Activated naive CD8-positive, alpha-beta T cell treated with anti-CD3 and anti-CD28 coated beads, Interleukin-2, amount 10 ng/mL, durations not matched to agents 7 days and 5 days (primary cell): ENCODE data around the gene GPR3. TPM values are rescaled to one million over a fixed set of nuclear protein-coding genes. Genes with fewer than 3 reads are reported as not detected.
"Not testable (repeated sequence)": the region's sequence is repeated elsewhere in the genome, so short reads cannot be mapped to it uniquely, and the experiment has no call there.

Source experiments
- ATAC-seq: fragments of 150-1000 bp; cut with Tn5 transposase; one replicate; pipeline ENCODE4 v1.10.0; 2021; ENCODE audit warnings: low read depth, moderate library complexity
- POLR2A ChIA-PET: fragments of 350-600 bp; sonication (Branson Sonifier 250); formaldehyde crosslinking; loops from one replicate; lab custom pipeline; 2021; ENCODE audit warnings: antibody characterized with exemption; lab: Charles Lee
- DNase-seq: peaks from one replicate; pipeline ENCODE4 v3.0.0; 2021
- H3K27ac Mint-ChIP-seq: one replicate; pipeline ENCODE4 v1.8.0; 2022; ENCODE audit warnings: mild to moderate bottlenecking, mixed read lengths
- H3K27me3 Mint-ChIP-seq: one replicate; pipeline ENCODE4 v1.8.0; 2022; ENCODE audit warnings: mild to moderate bottlenecking, moderate library complexity, mixed read lengths
- H3K36me3 Mint-ChIP-seq: one replicate; pipeline ENCODE4 v1.8.0; 2021; ENCODE audit warnings: mild to moderate bottlenecking, mixed read lengths
- H3K4me1 Mint-ChIP-seq: one replicate; pipeline ENCODE4 v1.8.0; 2021; ENCODE audit warnings: mixed read lengths
- H3K4me3 Mint-ChIP-seq: one replicate; pipeline ENCODE4 v1.8.0; 2022; ENCODE audit warnings: mild to moderate bottlenecking, moderate library complexity, mixed read lengths
- H3K9me3 Mint-ChIP-seq: one replicate; pipeline ENCODE4 v1.8.0; 2021; ENCODE audit warnings: mixed read lengths
- total RNA-seq, 2 experiments: library from RNA; stranded (reverse); gene quantifications; one replicate each; pipeline ENCODE4 v1.2.3, GENCODE V29; 2021

Gene GPR3
- total RNA-seq, 2 experiments from 2014 or later, result 0.42 to 0.43 TPM

GRCh38 chr1:27417713-27418112 is 25.3 kb downstream of the GPR3 start:
- Mint-ChIP-seq H3K4me3 (no peak overlapping the region), H3K27me3 (no peaks in the 10 kb centered on the region), H3K4me1 (peaks cover 22% of the 10 kb centered on the region), H3K36me3 (peaks cover 37% of the 10 kb centered on the region), H3K27ac (no peak overlapping the region), H3K9me3 (no peaks in the 10 kb centered on the region)
- no peak for ATAC-seq
- POLR2A ChIA-PET, result interaction anchor here (1.7 kb wide), 1 partner anchor 12 kb away, joined by 3 read pairs; no protein-coding TSS in a partner anchor
- DNase-seq, result no peak

DNA sequence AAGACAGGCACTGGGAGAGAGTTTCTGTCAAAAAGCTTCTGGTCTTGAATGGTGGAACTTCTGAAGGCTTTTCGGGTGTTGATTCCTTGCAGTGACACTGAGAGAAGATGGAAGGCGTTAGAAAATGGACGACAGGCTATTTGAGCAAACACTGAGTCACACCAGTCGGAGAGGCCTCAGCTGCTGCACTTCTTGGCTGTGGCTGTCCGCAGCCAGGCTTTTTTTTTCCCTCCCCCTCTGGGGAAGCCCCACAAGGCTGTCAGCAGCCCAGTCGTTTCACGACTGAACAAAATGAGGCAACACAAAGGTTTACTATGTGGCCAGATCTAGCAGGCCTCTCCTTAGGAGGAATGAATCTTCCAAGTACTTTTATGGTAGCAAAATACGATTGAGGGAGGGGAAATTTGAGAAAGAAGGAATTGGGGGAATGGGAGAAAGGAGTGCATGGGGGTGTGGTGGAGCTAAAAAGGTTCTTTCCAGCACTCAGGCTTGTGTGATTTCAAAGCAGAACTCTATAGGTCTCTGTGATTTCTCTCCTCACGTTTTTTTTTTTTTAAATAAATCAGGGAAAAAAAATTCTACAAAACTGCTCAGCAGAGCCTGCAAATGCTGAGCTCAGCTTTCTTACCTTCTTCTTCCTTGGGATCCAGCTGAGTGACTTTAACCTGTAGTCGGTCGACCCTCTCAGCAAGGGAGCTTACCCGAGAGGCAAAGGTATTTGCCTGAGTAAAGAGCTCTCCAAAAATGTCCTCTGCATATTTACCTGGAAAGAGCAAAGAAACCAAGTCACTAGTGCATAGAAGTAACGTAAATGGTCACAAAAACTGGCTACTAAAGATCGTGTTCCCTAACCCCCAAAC is 26.1 kb downstream of the GPR3 start:
- peaks cover 32% of the 10 kb centered on the region for H3K36me3 Mint-ChIP-seq

GRCh38 chr1:27423709-27424108 is 31.3 kb downstream of the GPR3 start:
- Mint-ChIP-seq H3K9me3 (no peaks in the 10 kb centered on the region), H3K4me3 (no peak overlapping the region), H3K27me3 (no peaks in the 10 kb centered on the region), H3K27ac (no peak overlapping the region), H3K36me3 (peaks cover 20% of the 10 kb centered on the region), H3K4me1 (peaks cover 28% of the 10 kb centered on the region)
- POLR2A ChIA-PET, result interaction anchor here (0.7 kb wide), 1 partner anchor 287 kb away, joined by 3 read pairs; no protein-coding TSS in a partner anchor
- ATAC-seq (no peak), DNase-seq (no peak)

More for the DNA sequence above, 26.1 kb downstream of the GPR3 start:
- Mint-ChIP-seq H3K4me1 (peaks cover 24% of the 10 kb centered on the region), H3K27me3 (no peaks in the 10 kb centered on the region), H3K27ac (peak overlapping the region; percentile 54), H3K4me3 (peak overlapping the region; percentile 8), H3K9me3 (no peaks in the 10 kb centered on the region)
- ATAC-seq (peak; percentile 40), DNase-seq (no peak)
- POLR2A ChIA-PET, result interaction anchor here (0.6 to 1.7 kb wide), 2 partner anchors 11 to 92 kb away, joined by 3 read pairs; no protein-coding TSS in a partner anchor

GRCh38 chr1:27427329-27427728 is 34.9 kb downstream of the GPR3 start:
- DNase-seq, result no peak
- no peak overlapping the region for H3K4me3 Mint-ChIP-seq
- no peaks in the 10 kb centered on the region for H3K27me3 Mint-ChIP-seq
- H3K36me3 Mint-ChIP-seq, result peaks cover 18% of the 10 kb centered on the region
- no peak for ATAC-seq
- no peak overlapping the region for H3K27ac Mint-ChIP-seq
- POLR2A ChIA-PET, result interaction anchor here (0.6 to 2.1 kb wide), 3 partner anchors 97 to 1095 kb away, joined by 5 to 8 read pairs (median 5); no protein-coding TSS in a partner anchor
- peaks cover 42% of the 10 kb centered on the region for H3K4me1 Mint-ChIP-seq
- no peaks in the 10 kb centered on the region for H3K9me3 Mint-ChIP-seq

DNA sequence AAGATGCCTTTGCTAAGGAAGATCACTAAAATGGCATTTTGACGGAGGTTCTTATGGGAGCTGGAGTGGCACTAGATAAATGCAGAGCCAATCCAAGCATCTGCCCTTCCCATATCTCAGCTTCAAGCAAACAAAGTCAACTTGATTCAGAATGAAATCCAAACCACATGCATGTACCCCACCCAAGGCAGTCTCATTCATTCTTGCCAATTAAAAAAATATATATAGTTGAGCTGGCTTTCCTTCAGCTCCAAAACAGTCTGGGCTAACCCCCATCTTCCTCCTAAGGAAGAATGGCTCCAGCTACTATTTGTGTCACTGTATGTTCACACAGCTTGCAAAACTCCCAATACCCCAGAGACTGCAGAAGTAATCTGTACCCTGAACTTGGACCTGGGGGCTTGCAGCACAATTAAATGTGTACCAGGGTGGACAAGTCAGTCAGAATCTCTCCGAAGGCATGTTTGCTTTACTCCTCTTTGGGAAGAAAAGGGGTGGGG is 35.4 kb downstream of the GPR3 start:
- POLR2A ChIA-PET, result interaction anchor here (0.6 to 2.1 kb wide), 3 partner anchors 96 to 1096 kb away, joined by 5 to 8 read pairs (median 5); no protein-coding TSS in a partner anchor
- ATAC-seq (no peak), DNase-seq (no peak)
- Mint-ChIP-seq H3K4me1 (peaks cover 38% of the 10 kb centered on the region), H3K27ac (peak overlapping the region; percentile 62), H3K9me3 (no peaks in the 10 kb centered on the region), H3K36me3 (peaks cover 18% of the 10 kb centered on the region), H3K27me3 (no peaks in the 10 kb centered on the region), H3K4me3 (peak overlapping the region; percentile 80)

DNA sequence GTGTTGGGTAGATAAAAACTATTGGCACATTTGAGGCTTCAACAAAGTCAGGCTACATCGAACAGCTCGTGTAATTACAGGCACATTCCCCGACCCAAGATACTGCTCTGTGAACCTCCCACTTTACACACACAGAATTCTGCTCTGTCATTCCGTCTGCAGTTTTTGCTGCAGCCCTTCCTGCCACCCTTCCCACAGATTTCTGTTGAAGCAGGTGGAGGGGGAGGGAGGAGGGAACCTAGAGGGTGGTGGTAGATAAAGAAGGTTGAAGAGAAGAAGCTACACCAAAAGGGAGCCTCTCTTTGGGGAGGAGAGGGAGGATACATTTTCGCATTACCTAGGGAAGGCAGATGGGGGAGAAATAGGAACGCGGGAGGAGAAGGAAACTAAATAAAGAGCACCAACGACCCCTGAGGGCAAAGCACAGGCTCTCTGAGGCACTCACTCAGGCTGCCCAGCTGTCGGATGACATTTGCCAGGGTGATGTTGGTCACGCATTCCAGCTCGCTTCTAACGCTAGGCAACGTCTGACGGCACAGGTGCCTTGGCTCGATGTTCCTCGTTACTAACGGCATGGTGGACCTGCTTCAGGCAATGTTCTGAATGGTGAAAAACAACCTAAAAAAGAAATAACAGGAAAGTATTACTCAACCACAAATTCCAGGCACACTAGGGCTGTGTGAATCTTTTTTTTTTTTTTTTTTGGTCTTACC is 36.0 kb downstream of the GPR3 start:
- ATAC-seq (no peak), DNase-seq (no peak)
- peaks cover 20% of the 10 kb centered on the region for H3K36me3 Mint-ChIP-seq
- H3K27me3 Mint-ChIP-seq, result no peaks in the 10 kb centered on the region
- H3K4me3 Mint-ChIP-seq, result peak overlapping the region; percentile 80
- H3K27ac Mint-ChIP-seq, result peak overlapping the region; percentile 62
- POLR2A ChIA-PET, result interaction anchor here (0.6 to 2.1 kb wide), 7 partner anchors 10 to 1075 kb away, joined by 3 to 8 read pairs (median 4); partner anchors contain the start of genes IFI6 and WASF2
- H3K9me3 Mint-ChIP-seq, result no peaks in the 10 kb centered on the region
- H3K4me1 Mint-ChIP-seq, result peaks cover 40% of the 10 kb centered on the region

- Mint-ChIP-seq H3K4me1 (peaks cover 39% of the 10 kb centered on the region), H3K9me3 (no peaks in the 10 kb centered on the region), H3K27me3 (no peaks in the 10 kb centered on the region)
These were observed 36.6 kb downstream of the GPR3 start for GRCh38 chr1:27429029-27429425.

GRCh38 chr1:27430903-27431600 is 38.6 kb downstream of the GPR3 start:
- H3K27me3 Mint-ChIP-seq, result no peaks in the 10 kb centered on the region
- H3K4me1 Mint-ChIP-seq, result peaks cover 44% of the 10 kb centered on the region
- DNase-seq, result no peak
- H3K36me3 Mint-ChIP-seq, result peaks cover 19% of the 10 kb centered on the region
- H3K4me3 Mint-ChIP-seq, result peak overlapping the region; percentile 66
- ATAC-seq, result peak; percentile 79
- peak overlapping the region; percentile 77 for H3K27ac Mint-ChIP-seq
- H3K9me3 Mint-ChIP-seq, result no peaks in the 10 kb centered on the region
- POLR2A ChIA-PET, result interaction anchor here (0.7 to 1.5 kb wide), 4 partner anchors 59 to 276 kb away, joined by 3 to 6 read pairs (median 4); partner anchors contain the start of genes SLC9A1 and WASF2

More at GRCh38 chr1:27429029-27429425, 36.6 kb downstream of the GPR3 start:
- peak overlapping the region; percentile 80 for H3K4me3 Mint-ChIP-seq
- DNase-seq, result no peak
- peak overlapping the region; percentile 62 for H3K27ac Mint-ChIP-seq
- peaks cover 23% of the 10 kb centered on the region for H3K36me3 Mint-ChIP-seq
- no peak for ATAC-seq
- POLR2A ChIA-PET, result interaction anchor here (0.6 to 2.1 kb wide), 7 partner anchors 10 to 1075 kb away, joined by 3 to 8 read pairs (median 4); partner anchors contain the start of genes IFI6 and WASF2

GRCh38 chr1:27431601-27431940 is 39.1 kb downstream of the GPR3 start:
- no peaks in the 10 kb centered on the region for H3K9me3 Mint-ChIP-seq
- peaks cover 17% of the 10 kb centered on the region for H3K36me3 Mint-ChIP-seq
- H3K4me3 Mint-ChIP-seq, result no peak overlapping the region
- ATAC-seq, result no peak
- no peaks in the 10 kb centered on the region for H3K27me3 Mint-ChIP-seq
- POLR2A ChIA-PET, result no interaction called here
- DNase-seq, result no peak
- peaks cover 47% of the 10 kb centered on the region for H3K4me1 Mint-ChIP-seq
- H3K27ac Mint-ChIP-seq, result no peak overlapping the region

GRCh38 chr1:27432725-27433124 is 40.3 kb downstream of the GPR3 start:
- H3K4me3 Mint-ChIP-seq, POLR2A ChIA-PET, DNase-seq, H3K9me3 Mint-ChIP-seq, ATAC-seq, H3K27me3 Mint-ChIP-seq, H3K27ac Mint-ChIP-seq: not testable (repeated sequence)
- Mint-ChIP-seq H3K4me1 (peaks cover 52% of the 10 kb centered on the region), H3K36me3 (peaks cover 12% of the 10 kb centered on the region)

DNA sequence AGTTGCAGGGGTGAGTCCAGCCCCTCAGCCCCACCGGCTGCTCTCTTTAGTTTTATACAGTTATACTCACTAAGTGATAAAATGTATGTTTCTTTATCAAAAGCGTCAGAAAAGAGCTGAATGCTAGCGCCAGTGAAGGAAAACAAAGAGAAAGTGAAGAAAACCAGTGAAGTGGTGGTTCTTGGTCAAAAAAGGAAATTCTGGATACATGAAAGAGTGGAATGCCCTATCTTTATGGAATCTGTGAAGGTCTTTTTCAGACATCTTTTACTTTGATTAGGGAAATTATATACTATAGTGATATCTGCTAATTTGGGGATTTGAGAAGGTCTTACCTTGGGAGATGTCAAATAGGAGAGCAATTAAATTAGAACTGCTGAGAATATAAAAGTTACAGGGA is 41.3 kb downstream of the GPR3 start:
- Mint-ChIP-seq H3K27me3 (no peaks in the 10 kb centered on the region), H3K4me1 (peaks cover 55% of the 10 kb centered on the region), H3K27ac (no peak overlapping the region), H3K4me3 (no peak overlapping the region), H3K9me3 (no peaks in the 10 kb centered on the region), H3K36me3 (peaks cover 13% of the 10 kb centered on the region)
- no peak for ATAC-seq
- POLR2A ChIA-PET, result interaction anchor here (0.6 kb wide), 1 partner anchor 64 kb away, joined by 5 read pairs; no protein-coding TSS in a partner anchor
- no peak for DNase-seq

DNA sequence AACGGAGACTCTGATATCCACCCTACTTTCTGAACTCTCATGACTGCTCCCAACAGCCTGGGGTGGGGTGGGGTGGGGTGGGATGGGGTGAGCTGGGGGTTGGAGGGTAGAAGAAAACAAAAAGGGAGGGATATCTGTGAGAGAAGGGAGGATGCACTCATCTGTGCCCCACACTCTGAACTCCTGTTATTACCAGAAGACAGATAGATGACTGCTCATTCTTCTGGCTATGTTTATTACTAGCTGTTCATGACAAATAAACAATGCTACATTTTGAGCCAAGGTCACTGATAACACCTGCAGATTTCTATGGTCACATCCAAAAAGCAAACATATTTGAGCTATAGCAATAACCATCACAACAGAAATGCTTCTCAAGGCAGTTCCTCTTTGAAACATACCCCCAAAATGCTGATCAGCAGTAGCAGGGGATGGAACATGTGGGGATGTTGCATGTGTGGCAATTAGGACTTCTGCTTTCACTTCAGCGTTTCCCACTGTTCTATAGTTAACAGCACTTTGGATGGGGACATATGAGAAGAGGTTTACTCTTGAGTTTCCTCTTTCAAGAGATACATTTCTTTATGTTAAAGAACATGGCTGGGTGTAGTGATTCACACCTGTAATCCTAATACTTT is 43.3 kb downstream of the GPR3 start:
- Mint-ChIP-seq H3K27ac (peak overlapping the region; percentile 75), H3K9me3 (no peaks in the 10 kb centered on the region), H3K4me3 (peak overlapping the region; percentile 50), H3K27me3 (no peaks in the 10 kb centered on the region), H3K36me3 (peaks cover 20% of the 10 kb centered on the region), H3K4me1 (peaks cover 53% of the 10 kb centered on the region)
- POLR2A ChIA-PET, result interaction anchor here (1.0 to 1.5 kb wide), 3 partner anchors 13 to 55 kb away, joined by 3 to 6 read pairs (median 3); no protein-coding TSS in a partner anchor
- ATAC-seq (no peak), DNase-seq (no peak)
